Measurements from ENCODE around the gene WWOX. TPM values are rescaled to one million over a fixed set of nuclear protein-coding genes. Genes with fewer than 3 reads are reported as not detected.
"Not testable (repeated sequence)": the region's sequence is repeated elsewhere in the genome, so short reads cannot be mapped to it uniquely, and the experiment has no call there.

Gene WWOX
- total RNA-seq, 1 donor from 2014 or later = 8.9 TPM

DNA sequence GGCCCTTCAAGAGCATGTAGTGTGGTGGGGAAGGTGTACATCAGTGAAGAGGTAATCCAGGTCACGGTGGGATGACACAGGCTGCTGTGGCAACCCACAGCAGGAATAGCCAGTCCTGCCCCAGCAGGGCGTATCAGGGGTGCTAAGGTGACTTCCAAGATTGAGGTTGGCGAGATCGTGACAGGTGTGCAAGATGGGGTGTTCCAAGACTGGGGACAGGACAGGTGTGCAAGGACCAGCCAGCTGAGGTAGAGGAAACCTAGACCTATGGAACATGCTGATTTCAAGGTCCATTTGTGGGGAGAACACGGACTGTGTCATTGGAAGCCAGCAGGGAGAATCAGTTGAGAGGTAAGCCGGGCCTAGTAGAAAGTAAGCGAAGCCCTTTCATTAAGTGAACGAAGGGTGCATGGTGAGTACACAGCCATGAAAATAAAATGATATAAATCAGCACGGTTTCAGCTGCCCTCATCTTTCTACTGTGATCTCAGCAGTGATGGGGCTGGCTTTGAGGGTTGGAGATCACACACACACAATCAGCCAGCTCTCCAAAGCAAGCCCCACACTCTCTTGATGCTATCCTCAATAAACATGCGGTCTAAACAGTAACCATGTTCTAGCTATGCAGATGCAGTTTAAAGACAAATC is 497.0 kb downstream of the WWOX start:
- DNase-seq = no peak
- H3K36me3 ChIP-seq = no peaks in the 10 kb centered on the region
- peaks cover 12% of the 10 kb centered on the region for H3K4me1 ChIP-seq
- H3K9me3 ChIP-seq (replicated peaks) = no peaks in the 10 kb centered on the region
- no peak overlapping the region for H3K4me3 ChIP-seq
- TF ChIP-seq, protein P1, sequence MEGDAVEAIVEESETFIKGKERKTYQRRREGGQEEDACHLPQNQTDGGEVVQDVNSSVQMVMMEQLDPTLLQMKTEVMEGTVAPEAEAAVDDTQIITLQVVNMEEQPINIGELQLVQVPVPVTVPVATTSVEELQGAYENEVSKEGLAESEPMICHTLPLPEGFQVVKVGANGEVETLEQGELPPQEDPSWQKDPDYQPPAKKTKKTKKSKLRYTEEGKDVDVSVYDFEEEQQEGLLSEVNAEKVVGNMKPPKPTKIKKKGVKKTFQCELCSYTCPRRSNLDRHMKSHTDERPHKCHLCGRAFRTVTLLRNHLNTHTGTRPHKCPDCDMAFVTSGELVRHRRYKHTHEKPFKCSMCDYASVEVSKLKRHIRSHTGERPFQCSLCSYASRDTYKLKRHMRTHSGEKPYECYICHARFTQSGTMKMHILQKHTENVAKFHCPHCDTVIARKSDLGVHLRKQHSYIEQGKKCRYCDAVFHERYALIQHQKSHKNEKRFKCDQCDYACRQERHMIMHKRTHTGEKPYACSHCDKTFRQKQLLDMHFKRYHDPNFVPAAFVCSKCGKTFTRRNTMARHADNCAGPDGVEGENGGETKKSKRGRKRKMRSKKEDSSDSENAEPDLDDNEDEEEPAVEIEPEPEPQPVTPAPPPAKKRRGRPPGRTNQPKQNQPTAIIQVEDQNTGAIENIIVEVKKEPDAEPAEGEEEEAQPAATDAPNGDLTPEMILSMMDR (IDR thresholded peaks at IDR 0.05; ENCODE audit: borderline replicate concordance) = no peak
- H3K27ac ChIP-seq (replicated peaks) = no peak overlapping the region
- intact Hi-C loops (cut with micrococcal nuclease) = no loop called here
- H3K27me3 ChIP-seq (ENCODE audit: low read depth) = no peaks in the 10 kb centered on the region

DNA sequence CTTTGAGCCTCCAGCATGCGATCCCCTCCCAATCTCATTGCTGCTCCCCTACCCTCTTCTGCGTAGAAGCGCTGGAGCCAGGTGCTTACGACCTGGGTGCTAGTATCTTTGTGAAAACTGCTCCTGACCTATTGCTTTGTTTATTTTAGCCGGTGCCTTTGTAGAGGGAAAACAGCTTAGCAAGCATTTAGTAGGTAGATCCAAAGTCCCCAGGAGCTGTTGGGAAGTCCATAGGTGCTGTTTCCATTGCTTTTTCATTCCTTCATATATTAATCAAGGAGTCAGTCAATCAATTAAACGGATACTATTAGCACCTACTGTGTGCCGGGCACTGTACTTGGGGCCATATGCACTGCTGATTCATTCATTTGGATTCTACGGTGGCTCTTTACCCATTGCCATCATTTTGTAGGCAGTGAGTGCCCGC is 497.6 kb downstream of the WWOX start:
- Histone ChIP-seq H3K27me3 (ENCODE audit: low read depth) (no peaks in the 10 kb centered on the region), H3K36me3 (no peaks in the 10 kb centered on the region), H3K4me1 (peaks cover 7% of the 10 kb centered on the region), H3K9me3 (replicated peaks) (no peaks in the 10 kb centered on the region), H3K27ac (replicated peaks) (no peak overlapping the region), H3K4me3 (no peak overlapping the region)
- intact Hi-C loops (cut with micrococcal nuclease) = no loop called here
- TF ChIP-seq, protein P1 (IDR thresholded peaks at IDR 0.05; ENCODE audit: borderline replicate concordance) = no peak
- no peak for DNase-seq

DNA sequence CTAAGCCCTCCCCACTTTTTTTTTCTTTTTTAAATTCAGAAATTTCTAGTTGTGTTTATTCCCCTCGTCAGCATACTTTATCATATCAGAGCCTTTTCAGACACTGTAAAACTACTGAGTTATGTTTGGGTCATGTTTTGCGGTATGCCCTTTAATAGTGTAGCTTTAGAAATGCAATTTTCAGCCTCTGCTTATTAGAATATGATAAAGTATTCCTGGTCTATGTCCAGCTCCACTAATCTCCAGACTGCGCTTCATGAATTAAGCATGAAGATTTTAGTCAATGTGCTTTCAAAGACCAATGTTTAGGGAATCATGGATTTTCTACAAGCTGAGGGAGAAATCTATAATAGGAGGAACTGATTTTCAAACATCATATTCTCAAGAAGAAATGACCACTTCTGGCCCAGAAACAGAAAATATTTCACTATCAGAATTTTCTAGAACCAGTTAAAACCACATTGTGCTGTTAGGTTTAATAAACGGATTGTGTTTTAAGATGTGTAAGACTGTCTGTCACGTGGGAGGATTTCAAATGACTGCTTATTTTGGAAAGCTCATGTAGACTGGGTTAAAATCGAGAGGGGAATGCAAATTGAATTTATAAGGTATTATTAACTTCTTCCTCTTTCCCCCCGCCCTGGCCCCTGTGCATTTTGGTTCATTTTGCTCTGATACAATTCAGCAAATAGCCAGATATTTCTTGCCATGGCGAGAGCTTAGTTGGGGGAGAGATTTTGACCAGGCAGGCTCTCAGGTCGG is 498.5 kb downstream of the WWOX start:
- H3K36me3 ChIP-seq = no peaks in the 10 kb centered on the region
- no peaks in the 10 kb centered on the region for H3K4me1 ChIP-seq
- no peak overlapping the region for H3K4me3 ChIP-seq
- DNase-seq = no peak
- TF ChIP-seq, protein P1 (IDR thresholded peaks at IDR 0.05; ENCODE audit: borderline replicate concordance) = no peak
- no peaks in the 10 kb centered on the region for H3K9me3 ChIP-seq (replicated peaks)
- intact Hi-C loops (cut with micrococcal nuclease) = no loop called here
- H3K27ac ChIP-seq (replicated peaks) = no peak overlapping the region
- H3K27me3 ChIP-seq (ENCODE audit: low read depth) = no peaks in the 10 kb centered on the region

DNA sequence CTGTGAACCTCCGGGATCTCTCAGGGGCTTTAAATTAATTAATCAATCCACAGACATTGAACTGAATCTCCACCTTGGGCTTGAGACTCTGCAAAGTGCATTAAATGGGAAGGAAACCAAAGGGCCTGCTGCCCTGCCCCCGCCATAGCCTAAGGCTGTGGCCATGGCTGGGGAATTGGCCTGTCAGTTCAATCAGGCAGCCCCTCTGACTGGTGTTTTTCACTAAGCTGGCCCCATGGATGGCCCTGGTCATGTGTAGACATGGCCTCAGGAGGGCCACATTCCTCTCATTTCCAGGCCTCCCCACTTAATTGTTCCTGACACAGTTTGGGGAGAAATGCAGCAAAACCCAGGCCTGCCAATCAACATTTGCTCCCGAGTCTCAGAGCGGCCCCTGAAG is 499.8 kb downstream of the WWOX start:
- intact Hi-C loops (cut with micrococcal nuclease) = no loop called here
- TF ChIP-seq, protein P1 (IDR thresholded peaks at IDR 0.05; ENCODE audit: borderline replicate concordance) = no peak
- no peaks in the 10 kb centered on the region for H3K27me3 ChIP-seq (ENCODE audit: low read depth)

DNA sequence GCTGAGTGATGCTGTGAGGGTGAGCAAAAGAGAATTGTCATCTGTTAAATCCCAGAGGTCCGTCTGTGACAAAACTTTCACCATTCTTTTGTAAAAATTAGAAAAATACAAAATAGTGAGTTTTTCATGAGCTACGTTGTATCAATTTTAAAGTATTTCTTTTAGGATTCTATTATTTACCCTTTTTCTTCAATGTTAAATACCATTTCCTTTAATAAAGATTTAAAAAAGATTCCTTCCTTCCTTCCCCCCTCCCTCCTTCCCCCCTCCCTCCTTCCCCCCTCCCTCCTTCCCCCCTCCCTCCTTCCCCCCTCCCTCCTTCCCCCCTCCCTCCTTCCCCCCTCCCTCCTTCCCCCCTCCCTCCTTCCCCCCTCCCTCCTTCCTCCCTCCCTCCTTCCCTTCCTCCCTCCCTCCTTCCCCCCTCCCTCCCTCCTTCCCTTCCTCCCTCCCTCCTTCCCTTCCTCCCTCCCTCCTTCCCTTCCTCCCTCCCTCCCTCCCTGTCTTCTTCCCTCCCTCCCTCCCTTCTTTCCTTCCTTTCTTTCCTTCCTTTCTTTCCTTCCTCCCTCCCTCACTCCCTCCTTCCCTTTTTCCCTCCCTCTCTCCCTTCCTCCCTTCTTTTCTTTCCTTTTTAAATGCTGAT is 505.1 kb downstream of the WWOX start:
- DNase-seq; H3K27ac ChIP-seq (replicated peaks); H3K4me3 ChIP-seq; intact Hi-C loops (cut with micrococcal nuclease); H3K27me3 ChIP-seq (ENCODE audit: low read depth); H3K9me3 ChIP-seq (replicated peaks); H3K36me3 ChIP-seq: not testable (repeated sequence)
- H3K4me1 ChIP-seq = peaks cover 31% of the 10 kb centered on the region

More for the DNA sequence above, 499.8 kb downstream of the WWOX start:
- Histone ChIP-seq H3K4me1 (no peaks in the 10 kb centered on the region), H3K36me3 (no peaks in the 10 kb centered on the region), H3K27ac (replicated peaks) (no peak overlapping the region), H3K4me3 (no peak overlapping the region), H3K9me3 (replicated peaks) (no peaks in the 10 kb centered on the region)
- no peak for DNase-seq

All from left ventricle myocardium inferior (tissue), 1 donor.